GM18507 (cell line): ENCODE data around the gene L3MBTL1.

Experiments
- DNase-seq: peaks from one replicate; pipeline ENCODE4 v3.0.0; 2011; ENCODE audit warnings: low read depth; ENCODE audit not compliant: insufficient read length; ENCODE audit errors: extremely low spot score
- FAIRE-seq: peaks from 2 replicates; lab custom pipeline; 2011; peaks lifted over from hg19 to GRCh38; lab: Jason Lieb, UNC

The L3MBTL1 gene

DNA sequence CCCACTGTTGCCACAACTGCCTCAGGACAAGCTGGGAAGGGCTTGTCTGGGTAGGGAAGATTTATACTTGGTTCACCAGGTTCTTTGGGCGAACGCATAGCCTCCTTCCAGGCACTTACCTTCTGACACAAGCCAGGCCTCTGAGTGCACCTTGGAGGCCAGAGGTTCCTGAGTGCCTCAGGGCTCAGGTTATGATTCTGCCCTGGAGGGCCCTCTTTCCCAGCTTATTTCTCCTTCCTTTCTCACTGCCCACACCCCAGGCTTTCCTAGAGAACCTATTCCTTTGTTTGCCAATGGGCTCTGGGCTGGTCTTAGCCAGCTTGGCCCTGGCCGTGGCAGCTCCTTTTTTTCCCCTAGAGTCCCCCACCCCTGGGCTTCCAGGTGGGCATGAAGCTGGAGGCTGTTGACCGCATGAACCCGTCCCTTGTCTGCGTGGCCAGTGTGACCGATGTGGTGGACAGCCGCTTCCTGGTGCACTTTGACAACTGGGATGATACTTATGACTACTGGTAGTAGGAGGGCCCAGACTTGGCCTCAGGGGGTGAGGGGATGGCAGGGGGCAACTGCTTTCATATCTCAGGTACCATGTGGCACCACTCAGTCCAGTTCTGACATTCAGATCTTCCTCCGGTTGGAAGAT lies 25.0 kb downstream of the L3MBTL1 start:
- no peak for DNase-seq
- no peak for FAIRE-seq

DNA sequence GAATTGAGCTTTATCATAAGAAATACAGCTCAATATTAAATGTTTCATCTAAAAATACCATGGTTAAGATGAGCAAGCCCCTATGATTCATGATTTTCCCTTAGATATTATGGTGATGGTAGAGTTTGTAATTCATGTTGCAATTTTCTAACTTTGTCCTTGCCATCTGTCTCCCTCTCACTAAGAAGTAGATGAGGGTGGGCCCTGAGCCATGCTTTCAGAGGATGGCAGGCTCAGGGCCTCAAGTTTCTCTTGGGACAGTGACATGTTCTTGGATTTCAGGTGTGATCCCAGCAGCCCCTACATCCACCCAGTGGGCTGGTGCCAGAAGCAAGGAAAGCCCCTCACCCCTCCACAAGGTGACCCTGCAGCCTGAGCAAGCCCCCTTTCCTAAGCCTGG lies 25.6 kb downstream of the L3MBTL1 start:
- FAIRE-seq (no peak), DNase-seq (no peak)

DNA sequence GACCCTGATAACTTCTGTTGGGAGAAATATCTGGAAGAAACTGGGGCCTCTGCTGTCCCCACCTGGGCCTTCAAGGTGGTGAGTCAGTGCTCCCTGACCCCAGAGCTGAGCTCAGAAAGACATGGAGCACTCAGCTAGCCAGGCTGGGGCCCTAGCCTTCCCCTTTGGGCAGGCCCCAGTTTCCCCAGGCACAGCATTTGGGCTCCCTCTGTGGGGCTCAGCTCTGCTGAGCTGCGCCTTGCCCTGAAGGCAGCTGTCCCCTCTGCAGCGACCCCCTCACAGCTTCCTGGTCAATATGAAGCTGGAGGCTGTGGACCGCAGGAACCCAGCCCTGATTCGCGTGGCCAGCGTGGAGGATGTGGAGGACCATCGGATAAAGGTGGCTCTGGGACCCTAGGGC lies 26.5 kb downstream of the L3MBTL1 start:
- DNase-seq (no peak), FAIRE-seq (no peak)

DNA sequence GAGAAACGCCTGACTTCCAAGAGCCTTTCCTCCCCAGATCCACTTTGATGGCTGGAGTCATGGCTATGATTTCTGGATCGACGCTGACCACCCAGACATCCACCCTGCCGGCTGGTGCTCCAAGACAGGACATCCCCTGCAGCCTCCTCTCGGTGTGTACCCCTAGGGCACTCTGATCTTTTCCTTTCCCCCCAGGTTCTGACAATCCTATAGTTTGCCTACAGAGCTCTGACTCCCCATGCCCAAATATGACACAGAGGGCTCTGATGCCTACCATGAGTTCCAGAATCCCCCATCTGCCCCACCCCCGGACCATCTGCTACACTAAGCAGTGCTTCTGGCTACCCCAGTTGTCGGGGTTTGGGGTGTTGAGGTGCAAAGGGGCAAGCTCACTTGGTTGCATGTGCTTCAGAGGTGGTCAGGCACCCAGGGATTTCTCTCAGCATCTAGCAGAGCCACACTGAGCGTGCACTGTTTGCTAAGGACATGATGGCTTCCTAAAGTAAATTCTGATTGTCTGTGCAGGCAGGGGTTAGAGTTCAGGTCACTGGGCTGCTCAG lies 27.4 kb downstream of the L3MBTL1 start:
- DNase-seq, result no peak
- FAIRE-seq, result no peak

DNA sequence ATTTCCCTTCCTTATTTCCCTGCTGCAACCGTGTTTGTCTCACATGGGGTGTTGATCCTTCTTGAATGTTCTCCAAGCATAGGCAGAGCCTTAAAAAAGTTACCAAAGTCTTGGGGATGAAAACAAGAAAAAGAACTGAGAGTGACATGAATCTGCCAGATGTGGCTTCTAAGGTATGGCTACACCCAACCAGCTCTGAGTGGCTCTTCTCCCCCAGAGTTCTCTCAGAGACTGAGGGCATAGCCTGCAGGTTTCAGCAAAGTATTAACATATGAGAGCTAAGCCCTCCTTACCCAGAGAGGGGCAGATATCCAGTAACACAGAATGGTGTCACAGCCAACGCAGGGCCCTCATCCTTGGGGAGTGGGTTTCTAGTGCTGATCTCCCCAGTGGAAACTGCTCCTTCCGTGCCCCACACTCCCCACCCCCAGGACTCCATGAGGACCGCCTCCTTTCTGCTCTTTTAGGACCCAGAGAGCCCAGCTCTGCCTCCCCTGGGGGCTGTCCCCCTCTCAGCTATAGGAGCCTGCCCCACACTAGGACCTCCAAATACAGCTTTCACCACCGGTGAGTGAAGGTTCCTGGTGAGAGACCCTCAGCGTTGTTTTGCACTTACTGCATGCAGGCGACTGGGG lies 28.0 kb downstream of the L3MBTL1 start:
- no peak for FAIRE-seq
- no peak for DNase-seq

DNA sequence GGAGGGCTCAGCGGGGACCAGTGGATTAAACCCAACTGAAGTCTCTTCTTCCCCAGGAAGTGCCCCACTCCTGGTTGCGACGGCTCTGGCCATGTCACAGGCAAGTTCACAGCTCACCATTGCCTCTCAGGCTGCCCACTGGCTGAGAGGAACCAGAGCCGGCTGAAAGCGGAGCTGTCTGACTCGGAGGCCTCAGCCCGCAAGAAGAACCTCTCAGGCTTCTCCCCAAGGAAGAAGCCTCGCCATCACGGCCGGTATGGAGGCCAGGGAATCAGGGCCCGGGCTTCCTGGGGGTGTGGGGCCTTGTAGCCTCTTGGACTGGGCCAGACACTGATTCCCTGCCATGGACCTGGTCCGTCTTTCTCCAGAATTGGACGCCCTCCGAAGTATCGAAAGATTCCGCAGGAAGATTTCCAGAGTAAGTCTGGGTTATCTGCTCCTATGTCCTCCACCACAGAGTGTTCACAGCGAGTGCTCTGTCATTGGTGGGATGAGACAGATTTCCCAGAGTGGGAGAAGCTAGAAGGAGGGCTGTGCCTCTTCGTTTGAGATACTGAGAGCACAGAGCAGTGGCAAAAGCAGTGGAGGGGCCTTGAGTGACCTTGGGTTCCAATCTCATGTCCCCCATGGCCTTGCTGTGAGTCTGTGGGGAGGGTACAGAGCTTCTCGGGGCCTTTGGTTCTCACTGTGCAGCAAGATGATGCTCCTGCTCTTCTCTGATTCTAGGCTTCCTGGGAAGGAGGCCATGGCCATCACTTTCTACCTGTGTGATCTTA lies 28.7 kb downstream of the L3MBTL1 start:
- DNase-seq, result no peak
- no peak for FAIRE-seq

DNA sequence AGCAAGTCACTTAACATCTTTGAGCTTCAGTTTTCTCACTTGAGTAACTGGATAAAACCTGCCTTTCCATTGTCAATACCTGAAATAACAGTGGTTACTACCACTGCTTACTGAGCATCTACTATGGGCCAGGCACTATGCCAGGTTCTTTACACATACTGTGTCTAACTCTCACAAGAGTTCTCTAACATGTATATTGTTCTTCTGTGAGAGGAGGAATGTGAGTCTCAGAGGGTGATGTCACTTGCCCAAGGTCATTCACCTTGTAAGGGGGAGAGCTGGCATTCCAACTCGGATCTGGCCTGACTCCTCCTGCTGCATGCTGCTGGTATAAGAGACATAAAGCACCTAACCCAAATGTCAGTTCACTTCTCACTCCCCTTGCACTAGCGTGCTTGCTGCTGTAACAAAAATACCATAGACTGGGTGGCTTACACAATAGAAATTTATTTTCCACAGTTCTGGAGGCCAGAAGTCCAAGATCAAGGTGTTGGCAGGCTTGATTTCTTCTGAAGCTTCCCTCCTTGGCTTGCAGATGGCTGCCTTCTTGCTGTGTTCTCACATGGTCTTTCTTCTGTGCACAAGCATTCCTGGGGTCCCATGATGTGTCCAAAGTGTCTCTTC lies 29.4 kb downstream of the L3MBTL1 start:
- DNase-seq, result no peak
- no peak for FAIRE-seq

DNA sequence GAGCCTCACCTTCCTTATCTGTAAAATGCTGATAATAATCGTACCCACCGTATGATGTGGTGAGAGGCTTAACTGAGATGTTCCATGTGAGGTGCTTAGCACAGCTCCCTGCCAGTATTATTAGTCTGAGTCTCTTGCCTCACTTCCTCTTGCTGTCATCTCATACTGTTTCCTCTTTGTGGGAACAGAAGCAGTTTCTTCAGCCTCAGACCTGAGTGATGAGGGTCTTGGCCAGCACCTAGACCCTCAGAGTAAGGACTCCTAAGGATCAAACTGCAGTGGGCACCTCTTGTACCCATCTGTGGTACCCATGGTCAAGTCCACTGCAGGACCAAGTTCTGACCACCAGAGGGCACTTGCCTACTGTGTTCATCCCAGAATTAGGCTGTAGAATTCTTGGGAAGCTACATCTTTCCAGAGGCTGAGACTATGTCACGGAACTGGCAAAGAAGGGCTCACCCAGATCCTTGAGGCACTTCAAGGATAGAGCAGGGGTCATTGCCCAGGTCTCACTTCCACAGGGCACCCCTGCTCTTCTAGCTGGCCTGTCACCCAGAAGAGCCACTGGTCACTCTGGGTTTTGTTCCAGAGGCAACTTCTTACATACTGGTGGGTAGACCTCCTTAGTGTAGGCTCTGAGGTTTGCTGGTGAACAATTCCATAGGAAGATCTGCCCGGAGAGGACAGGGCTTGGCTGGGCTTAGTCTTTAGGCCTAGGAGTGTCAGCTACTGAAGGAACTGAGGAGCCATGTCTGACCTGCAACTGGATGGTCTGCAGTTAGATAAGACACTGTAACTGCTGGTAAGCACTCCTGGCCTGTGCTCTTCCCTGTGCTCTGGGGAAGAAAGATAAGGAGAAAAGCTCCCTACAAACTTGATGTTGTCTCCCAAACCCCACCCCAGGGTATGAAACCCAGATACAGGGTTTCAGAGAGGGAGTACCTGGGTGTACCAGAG lies 30.7 kb downstream of the L3MBTL1 start:
- DNase-seq (no peak), FAIRE-seq (peak; percentile 81)

DNA sequence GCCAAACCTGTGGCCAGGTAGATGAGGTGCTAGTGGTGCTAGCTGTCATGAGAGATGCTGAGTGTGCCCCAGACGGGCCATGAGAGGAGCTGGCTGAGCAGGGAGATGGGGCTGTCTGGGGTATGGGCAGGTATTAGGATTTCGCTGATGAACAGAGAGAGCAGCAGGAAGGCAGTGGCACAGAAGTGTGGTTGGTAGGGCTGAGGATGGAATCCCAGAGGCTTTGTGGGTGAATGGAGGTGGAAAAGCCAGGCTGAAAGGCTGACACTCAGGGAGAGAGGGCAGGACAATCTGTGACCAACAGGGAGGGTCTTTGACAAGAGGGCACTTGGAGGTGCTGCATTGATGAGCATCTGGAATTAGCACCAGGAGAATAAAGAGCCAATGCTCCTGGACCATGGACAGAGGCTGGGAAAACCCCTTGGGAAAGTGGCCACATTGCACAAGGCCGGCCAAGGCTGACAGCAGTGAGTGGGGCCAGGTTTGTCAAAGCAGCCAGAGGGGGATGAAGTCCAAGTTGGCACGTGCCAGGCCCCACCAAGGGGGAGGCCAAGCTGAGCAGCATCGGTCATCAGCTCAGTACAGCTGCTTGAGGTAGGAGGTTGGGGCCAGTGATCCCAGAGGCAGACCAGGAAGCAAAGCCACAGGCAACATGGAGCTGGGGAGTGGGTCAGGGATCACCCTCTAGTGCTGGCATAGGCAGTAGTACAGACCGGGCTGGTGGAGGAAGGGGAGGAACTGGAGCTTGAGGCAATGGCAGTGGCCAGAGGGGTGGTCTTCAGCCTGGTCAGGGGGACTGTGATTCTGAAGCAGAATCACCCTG lies 31.6 kb downstream of the L3MBTL1 start:
- DNase-seq (no peak), FAIRE-seq (no peak)

DNA sequence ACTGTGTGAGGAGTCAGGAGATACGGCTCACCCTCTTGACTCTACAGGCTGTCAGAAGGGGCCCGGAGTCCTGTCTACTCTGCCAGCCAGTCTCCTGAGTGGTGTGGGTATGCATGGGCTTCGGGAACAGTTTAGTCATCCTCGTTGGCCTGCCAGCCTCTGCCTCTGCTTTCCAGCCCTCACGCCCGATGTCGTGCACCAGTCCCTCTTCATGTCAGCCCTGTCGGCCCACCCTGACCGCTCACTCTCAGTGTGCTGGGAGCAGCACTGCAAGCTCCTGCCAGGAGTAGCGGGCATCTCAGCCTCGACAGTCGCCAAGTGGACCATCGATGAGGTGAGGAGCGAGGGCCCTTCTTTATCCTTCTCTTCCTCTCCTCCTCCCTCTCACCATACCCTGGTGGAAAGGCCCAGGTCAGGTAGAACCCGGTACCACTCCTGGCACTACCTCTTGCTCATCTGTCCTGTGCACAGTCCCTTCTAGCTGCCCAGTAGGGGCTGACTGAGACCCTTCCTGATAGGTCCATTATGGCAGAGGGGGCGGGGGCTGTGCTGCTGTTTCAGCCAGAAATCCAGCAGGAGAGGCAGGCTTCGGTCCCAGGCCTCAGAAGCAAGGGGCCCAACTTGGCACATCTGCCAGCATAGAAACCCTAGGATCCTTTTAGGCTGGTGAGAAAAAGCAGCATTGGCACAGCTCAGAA lies 32.6 kb downstream of the L3MBTL1 start:
- no peak for FAIRE-seq
- no peak for DNase-seq

DNA sequence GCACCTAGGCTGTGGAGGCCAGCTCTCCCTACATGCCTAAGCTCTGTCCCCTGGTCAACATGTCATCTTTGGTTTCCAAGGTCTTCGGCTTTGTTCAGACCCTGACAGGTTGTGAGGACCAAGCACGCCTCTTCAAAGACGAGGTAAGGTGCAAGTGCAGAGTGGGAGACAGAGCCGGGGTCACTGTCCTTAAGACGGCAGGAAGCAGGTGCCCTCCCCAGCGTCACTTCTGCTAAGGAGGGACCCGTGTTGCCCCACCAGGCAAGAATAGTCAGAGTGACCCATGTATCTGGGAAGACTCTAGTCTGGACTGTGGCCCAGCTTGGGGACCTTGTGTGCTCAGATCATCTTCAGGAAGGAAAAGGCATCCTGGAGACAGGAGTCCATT lies 33.2 kb downstream of the L3MBTL1 start:
- DNase-seq, result no peak

DNA sequence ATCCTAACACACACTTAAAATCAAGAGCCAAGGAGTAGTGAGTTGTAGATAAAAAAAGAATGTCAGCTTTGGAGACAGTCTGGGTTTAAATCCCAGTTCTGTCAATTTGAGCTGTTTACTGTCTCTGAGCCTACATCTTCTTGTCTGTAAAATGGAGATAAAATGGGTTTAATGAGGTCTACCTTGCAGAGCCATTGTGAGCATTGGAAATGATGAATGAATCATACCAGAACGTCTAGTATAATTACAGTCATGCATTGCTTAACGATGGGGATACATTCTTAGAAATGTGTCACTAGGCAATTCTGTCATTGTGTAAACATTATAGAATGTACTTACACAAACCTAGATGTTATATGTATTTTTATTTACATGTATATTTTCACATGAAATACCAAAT lies 33.7 kb downstream of the L3MBTL1 start:
- FAIRE-seq (no peak), DNase-seq (no peak)

More for the DNA sequence above, 33.2 kb downstream of the L3MBTL1 start:
- FAIRE-seq, result no peak

DNA sequence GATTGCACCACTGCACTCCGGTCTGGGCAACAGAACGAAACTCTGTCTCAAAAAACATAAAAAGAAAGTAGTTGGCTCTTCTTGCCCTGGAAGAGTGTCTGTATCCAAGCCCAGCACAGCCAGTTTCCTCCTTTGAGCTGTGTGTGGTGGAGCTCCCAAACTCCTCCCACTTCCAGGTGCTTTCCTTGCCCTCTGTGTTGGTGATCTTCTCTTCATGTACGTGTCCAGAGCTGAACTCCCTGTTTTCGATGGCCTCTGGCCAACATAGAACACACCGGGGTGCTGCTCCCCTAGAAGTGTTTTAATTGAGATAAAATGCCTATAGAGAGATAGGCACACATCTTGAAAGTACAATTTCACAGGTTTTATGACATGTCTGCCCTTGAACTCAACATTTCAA lies 34.7 kb downstream of the L3MBTL1 start:
- DNase-seq (no peak), FAIRE-seq (no peak)

DNA sequence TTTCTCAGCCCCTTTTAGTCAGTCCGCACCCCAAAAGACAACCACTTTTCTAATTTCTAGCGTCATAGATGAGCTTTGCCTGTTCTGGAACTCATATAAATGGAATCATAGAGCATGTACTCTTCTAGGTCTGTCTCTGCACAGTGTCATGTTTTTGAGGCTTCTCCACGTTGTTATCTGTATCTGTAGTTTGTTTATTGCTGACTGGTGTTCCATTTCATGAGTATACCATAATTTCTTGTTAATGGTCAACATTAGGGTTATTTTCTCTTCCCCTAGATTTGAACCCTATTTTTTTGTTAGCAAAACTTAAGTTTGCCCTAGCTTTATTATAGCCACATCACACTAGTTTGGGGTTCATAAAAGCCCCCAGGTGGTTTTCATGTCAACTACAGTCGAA lies 35.2 kb downstream of the L3MBTL1 start:
- no peak for DNase-seq
- no peak for FAIRE-seq

DNA sequence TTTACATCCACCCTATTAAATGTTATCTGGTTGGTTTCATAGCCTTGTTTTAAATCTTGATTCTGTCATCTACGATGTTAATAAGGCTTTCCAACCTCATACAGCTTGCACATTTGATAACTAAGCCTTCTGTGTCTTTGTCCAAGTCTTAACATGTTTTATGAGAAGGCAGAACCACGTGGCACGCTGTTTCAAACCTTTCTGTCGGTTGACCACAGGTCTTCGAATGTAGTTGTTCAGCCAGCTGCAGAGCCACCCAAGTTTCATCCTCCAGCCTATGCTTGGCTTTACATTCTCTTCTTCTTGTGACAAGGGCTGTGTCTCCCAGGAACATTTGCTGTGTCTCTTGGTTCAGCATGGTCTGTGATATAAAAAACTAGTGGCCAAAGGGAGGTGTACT lies 35.6 kb downstream of the L3MBTL1 start:
- FAIRE-seq (no peak), DNase-seq (no peak)

DNA sequence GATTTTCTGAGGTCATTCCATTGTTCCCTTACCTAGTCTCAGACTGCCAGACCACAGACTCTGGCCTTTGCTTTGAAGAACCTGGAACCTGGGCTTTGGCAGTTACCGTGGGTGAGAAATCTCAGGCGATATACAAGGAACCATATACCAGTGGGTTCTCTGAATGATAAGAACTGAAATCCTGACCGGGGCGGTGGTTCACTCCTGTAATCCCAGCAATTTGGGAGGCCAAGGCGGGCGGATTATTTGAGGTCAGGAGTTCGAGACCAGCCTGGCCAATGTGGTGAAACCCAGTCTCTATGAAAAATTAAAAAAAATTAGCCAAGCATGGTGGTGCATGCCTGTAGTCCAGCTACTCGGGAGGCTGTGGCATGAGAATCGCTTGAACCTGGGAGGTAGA lies 37.0 kb downstream of the L3MBTL1 start:
- no peak for DNase-seq

DNA sequence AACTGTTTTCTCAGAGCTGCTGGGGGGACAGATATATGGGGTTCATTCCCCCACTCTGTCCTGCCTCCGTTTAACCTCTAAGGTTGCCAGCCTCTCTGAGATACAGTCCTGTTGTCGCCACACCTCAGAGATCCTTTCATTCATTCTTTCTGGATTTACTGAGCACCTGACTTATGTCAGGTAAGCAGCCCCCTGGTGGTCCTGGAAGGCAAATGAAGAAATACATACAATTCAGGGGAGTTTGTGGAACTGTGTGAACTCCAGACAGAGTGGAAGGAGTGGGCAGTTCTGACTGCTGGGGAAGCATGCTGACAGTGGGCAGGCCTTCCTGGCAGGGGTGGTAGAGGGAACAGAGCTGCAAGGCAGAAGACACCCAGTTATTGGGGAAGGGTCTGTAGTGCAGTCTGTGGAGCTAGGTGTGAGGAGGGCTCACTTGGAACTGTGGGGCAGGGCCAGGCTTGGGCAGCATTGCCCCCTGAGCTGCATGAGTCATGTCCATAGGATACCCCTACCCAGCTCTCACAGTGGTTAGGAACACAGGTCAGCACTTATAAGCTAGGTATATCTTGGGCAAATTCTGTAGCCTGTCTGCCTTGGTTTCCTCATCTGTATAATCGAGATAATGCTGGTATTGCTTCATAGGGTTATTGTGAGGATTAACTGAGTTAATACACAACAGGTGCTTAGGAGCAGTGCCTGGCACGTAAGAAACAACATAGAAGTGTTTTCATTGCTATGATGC lies 38.5 kb downstream of the L3MBTL1 start:
- FAIRE-seq, result no peak

More for the DNA sequence above, 37.0 kb downstream of the L3MBTL1 start:
- no peak for FAIRE-seq

More for the DNA sequence above, 38.5 kb downstream of the L3MBTL1 start:
- DNase-seq, result no peak
